GM13976 (cell line): Measurements from ENCODE around the gene BAG1.

Experiments
- DNase-seq: peaks from one replicate; pipeline ENCODE4 v3.0.0; 2012; ENCODE audit warnings: low spot score
- CTCF ChIP-seq: IDR thresholded peaks from 2 replicates; pipeline ENCODE4 v1.5.1; 2012; ENCODE audit warnings: borderline replicate concordance, mild to moderate bottlenecking; ENCODE audit not compliant: insufficient read depth; ENCODE audit errors: extremely low read depth, missing control alignments, control extremely low read depth
- in situ Hi-C: fragments of 300-500 bp; cut with MboI; formaldehyde crosslinking; loops from one replicate; pipeline ENCODE4 v1.12.0; 2022; ENCODE audit warnings: low sequenced_read_pairs, mixed read lengths, inconsistent platforms; ENCODE audit not compliant: unreplicated experiment

The BAG1 gene

GRCh38 chr9:33264473-33265177 is at the start of gene BAG1, which contains the start of gene CHMP5:
BAG1 (minus strand) TSS chr9:33264708.
CHMP5 (plus strand) TSS chr9:33265049; CDS start chr9:33265079, 30 bp downstream.
- no peak for TF ChIP-seq CTCF
- peak; percentile 99 for DNase-seq
- in situ Hi-C loops = no loop called here

- no peak for TF ChIP-seq CTCF
- in situ Hi-C loops = no loop called here
- no peak for DNase-seq
Measured at GRCh38 chr9:33311953-33312352, 47.4 kb upstream of the BAG1 start.

- DNase-seq = no peak
- TF ChIP-seq CTCF = no peak
- in situ Hi-C loops = no loop called here
Measured at GRCh38 chr9:33310748-33311147, 46.2 kb upstream of the BAG1 start.

- in situ Hi-C loops = no loop called here
- TF ChIP-seq CTCF = no peak
- DNase-seq = no peak
Measured at GRCh38 chr9:33309903-33310302, 45.4 kb upstream of the BAG1 start.

- DNase-seq = no peak
- in situ Hi-C loops = no loop called here
- no peak for TF ChIP-seq CTCF
Measured at GRCh38 chr9:33307067-33307466, 42.6 kb upstream of the BAG1 start.

GRCh38 chr9:33306037-33306436 is 41.5 kb upstream of the BAG1 start:
- in situ Hi-C loops = no loop called here
- no peak for TF ChIP-seq CTCF
- DNase-seq = no peak
